GOT3 (cell line): ENCODE measurements around the gene TBX15.
"Not testable (repeated sequence)": the region's sequence is repeated elsewhere in the genome, so short reads cannot be mapped to it uniquely, and the experiment has no call there.

ENCODE experiments used
- DNase-seq: peaks from one replicate; lab custom pipeline; 2025; ENCODE audit warnings: mixed read lengths; lab: John Stamatoyannopoulos, UW

TBX15 gene

DNA sequence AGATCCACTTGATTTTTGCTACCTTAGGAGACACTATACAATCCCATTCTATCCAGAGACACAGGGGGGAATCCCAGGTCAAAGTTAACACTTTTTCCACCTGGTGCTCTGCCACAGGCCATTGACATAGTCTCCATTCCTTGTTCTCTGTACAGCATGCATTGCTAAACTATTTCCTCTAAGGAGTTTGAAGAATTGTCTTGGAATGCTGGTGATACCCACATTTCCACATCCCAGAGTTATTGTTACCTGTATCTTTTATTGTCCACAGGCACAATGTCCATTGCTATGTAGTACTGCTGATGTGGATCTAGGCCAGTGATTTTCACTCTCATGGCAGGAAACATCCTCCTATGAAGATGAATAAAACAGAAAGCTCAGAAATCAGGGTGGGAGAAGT lies 61.9 kb downstream of the TBX15 start:
- no peak for DNase-seq

DNA sequence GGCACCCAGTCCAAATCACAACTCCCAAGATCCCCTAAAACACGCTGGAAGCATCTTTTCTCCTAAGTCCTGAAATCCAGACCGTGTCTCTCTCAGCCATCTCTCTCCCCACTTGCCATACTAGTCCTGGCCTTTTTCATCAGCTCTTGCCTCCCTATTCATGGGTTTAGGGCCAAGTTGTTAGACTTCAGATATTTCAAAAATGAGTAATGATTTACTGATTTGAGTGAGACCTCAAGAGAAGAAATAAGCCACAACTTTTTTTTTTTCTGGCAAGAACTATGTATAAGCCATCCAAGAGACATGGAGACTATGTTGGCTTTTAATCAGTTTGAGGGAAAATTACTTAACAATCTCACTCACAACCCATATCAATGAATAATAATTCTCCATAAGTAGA lies 62.5 kb downstream of the TBX15 start:
- no peak for DNase-seq

- DNase-seq = no peak
These were observed 64.8 kb downstream of the TBX15 start for GRCh38 chr1:118923319-118923718.

- DNase-seq = no peak
These were observed 66.1 kb downstream of the TBX15 start for GRCh38 chr1:118921994-118922393.

- DNase-seq = no peak
These were observed 67.9 kb downstream of the TBX15 start for GRCh38 chr1:118920124-118920717.

- no peak for DNase-seq
These were observed 69.2 kb downstream of the TBX15 start for GRCh38 chr1:118918940-118919259.

DNA sequence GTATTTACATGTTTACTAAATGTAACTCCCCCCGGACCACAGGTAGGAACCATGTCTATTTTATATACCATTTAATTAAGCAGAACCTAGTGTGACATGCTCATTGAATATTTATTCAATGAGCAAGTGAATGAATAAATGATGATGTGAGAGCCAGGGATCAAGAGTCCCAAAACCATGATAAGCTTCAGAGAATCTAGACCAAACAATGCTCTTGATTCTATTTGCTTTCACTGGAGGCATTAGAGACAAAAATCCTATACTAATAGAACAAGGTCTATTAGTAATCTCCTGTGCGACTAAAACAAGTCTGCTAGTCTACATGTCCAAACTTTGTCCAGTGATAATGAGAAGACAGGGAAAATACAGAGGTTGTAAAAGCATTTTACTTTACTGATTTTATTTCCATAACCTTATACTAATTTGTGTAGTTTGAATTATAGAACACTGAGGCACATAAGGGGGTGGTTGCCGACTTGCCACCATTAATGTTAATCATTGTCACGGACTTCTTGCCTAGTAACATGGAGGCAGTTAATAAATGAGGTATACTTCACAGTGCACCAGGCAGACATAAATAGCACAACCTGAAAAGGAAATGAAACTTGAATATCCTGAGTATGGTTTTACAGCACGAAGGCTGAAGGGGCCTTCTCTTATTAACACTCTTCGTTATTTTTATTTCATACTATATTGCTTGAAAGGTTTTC lies 69.8 kb downstream of the TBX15 start:
- DNase-seq = no peak

GRCh38 chr1:118916346-118916745 lies 71.8 kb downstream of the TBX15 start:
- not testable (repeated sequence) for DNase-seq

GRCh38 chr1:118914379-118915161 lies 73.6 kb downstream of the TBX15 start:
- no peak for DNase-seq

DNA sequence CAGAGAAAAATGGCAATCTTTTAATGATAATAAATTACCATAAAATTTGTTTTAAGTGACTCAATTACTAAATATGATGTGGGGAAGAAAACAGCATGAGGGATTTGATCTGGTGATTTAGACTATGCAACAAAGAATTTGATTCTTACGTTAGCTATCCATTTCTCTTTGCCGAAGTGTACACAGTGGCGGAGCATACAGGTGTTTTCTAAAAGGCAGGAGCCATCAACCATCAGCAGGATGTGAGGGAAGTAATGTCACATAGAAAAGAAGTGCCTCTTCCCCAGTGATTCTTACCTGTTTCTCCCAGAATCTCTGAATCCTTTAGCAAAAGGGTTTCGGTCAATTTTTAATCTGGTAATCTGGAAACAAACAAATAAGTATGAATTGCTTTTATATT lies 74.3 kb downstream of the TBX15 start:
- DNase-seq = no peak

DNA sequence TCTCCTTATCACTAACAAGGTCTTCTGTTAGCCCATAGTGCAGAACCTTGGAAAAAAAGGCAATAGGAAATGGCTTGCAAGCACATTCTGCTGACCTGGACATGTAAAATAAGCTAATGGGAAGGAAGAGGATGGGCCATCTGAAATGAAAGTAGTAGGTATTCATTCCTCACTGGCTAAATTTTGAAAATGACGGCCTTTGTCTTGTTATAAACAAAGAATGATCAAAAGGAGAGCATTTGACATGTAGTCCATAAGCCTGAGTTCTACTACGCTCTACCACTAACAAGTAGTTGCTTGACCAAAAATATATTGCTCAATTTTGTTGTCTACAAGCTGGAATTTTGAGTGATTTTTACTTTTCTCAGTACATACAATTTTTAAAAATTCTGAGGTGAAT lies 75.6 kb downstream of the TBX15 start:
- DNase-seq = no peak

GRCh38 chr1:118911571-118911970 lies 76.6 kb downstream of the TBX15 start:
- DNase-seq = no peak

GRCh38 chr1:118907466-118907865 lies 80.7 kb downstream of the TBX15 start:
- DNase-seq = no peak

DNA sequence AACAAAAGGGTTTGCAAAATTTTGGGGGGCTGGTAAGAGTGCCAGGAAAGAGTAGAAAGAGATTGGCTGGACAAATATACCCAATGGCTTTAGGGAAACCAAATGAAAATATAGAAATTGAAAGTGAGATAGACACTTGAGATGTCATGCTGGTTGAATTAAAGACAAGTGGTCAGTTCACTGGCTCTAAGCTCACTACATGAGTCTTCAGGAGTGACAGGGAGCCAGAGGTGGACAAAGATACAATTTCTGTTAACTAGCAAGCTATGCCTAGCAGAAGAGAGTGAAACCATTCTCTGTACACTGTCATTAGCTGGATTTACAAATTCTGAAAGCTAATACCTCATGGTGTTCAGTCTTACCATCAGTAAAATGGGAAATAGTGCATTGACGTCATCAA lies 82.5 kb downstream of the TBX15 start:
- no peak for DNase-seq

DNA sequence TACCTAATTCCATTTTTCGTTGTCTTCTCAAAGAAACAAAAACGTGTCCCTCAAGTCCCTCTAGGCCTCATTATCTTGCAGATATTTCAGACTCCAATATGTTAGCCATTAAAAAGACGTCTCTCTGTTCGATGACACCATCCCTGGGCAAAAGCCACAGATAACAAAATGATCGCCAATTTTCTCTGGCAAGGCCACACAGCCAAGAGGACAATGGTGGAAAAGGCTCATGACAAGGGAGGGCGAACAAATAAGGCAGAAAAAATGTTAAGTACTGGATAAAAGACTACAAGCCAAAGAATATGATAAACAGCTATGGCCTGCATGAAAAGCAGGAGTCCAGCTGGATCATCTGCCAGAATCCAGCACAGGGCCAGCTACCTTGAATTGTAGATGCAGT lies 82.9 kb downstream of the TBX15 start:
- no peak for DNase-seq

DNA sequence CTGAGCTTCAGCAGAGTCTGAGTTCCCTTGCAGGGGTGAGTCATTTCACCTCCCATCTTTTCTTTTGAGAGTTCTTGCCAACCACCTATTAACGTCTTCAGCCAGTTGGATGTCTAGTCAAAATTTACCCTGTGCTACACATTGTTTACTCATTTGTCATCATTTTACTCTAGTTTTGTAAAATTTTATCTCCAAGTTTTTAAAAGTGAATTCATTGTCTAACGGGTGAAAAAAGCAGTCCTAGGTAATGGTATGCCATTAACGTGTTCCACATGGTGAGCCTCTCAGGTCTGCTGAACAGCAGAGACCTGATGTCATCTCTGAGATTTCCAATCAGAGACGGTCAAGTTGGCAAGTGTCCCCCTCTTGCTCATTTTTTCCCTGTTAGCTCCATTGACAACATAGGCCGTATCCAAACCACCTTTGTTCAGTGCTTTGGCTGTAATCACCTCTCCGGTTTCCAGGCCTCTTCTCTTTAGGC lies 85.4 kb downstream of the TBX15 start:
- no peak for DNase-seq

DNA sequence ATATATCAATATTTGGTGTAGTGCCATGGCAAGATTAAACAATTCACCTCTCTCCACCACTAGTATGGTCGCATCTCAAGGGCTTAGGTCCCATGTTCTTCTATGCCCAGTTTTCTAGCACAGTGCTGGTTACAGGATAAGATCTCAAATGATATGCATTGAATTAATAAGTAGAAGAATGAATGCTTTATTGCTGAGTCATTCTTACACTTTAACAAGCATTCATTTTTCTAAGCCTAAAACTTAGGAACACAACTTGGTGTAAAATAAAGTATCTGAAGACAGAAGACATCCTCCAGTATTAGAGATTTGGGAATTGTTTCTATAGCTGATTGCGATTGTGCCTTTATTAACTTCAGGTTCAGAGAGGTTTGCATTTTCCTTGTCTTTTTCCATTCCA lies 85.8 kb downstream of the TBX15 start:
- DNase-seq = no peak

DNA sequence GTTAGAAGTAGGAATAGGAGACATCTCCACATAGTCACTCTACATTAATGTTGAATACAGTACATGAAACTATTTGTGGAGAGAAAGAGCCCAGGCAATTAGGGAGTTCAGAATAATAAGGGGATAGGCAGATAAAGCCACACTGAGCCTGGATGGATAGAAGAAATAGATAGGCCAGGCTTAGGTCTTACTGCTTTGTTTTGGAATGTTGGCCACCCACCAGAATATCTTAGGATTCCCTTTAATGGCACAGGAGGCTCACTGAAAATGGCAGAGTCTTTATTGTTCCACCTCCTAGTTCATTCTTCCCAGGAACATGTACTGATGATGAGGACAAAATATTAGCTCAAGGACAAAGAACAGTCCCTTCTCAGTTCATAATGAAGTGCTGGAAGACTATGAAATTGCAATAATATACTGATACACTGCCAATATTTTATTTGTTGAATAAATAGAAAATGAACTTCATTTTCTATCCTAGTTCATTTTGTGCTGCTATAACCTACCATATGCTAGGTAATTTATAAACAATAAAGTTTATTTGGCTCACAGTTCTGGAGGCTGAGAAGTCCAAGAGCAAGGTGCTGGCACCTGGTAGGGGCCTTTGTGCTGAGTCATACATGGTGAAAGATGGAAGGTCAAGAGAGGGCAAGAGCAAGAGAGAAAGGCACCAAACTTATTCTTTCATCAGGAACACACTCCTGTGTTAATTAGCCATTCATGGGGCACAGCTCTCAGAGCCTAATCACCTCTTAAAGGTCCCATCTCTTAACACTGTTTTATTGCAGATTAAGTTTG lies 87.3 kb downstream of the TBX15 start:
- no peak for DNase-seq

- DNase-seq = no peak
These were observed 88.8 kb downstream of the TBX15 start for GRCh38 chr1:118899340-118899739.

DNA sequence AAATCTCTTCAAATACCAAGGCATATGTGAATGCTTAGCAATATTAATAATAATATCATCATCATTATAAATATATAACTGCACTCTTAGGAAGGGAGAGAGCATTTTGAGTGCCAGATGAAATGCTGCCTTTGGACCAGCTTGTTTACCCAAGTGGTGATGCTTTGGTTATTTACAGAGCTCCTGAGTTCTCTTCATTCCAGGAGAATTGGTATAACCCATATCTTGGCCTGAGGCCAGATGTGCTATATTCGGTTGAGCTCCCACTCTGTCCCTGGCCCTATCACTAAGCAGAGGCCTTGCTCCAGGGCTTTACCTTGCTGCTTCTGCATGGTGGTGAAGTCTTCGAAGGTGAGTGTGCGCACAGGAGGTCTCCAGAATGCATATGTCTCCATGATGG lies 89.4 kb downstream of the TBX15 start:
- no peak for DNase-seq

- DNase-seq = no peak
These were observed 91.7 kb downstream of the TBX15 start for GRCh38 chr1:118896416-118896815.

- DNase-seq = no peak
These were observed 93.3 kb downstream of the TBX15 start for GRCh38 chr1:118894836-118895235.
